SK-N-SH (cell line): Measurements from ENCODE around the gene IL1RAP. TPM values are rescaled to one million over a fixed set of nuclear protein-coding genes. Genes with fewer than 3 reads are reported as not detected.

Experiments used
- CTCF ChIA-PET: fragments of 300-600, 350-600 bp; formaldehyde crosslinking; extraction: SDS; loops from one replicate; lab custom pipeline; 2021; lab: Yijun Ruan, JAX
- POLR2A ChIA-PET: fragments of 350-600 bp; sonication (Branson Sonifier 250); formaldehyde crosslinking; extraction: SDS; loops from one replicate; lab custom pipeline; 2020; ENCODE audit warnings: antibody characterized with exemption, inconsistent platforms; lab: Yijun Ruan, JAX
- DNase-seq: peaks from one replicate; pipeline ENCODE4 v3.0.0; 2012
- H2AFZ ChIP-seq: fragments of 200-600 bp; sonication (generic); 2 replicates; pipeline ENCODE4 v1.8.1; 2016; ENCODE audit warnings: antibody characterized with exemption, mild to moderate bottlenecking, low read depth
- H3F3A ChIP-seq: fragments of 200-600 bp; sonication (generic); replicated peaks from 2 replicates; pipeline ENCODE3; 2016; ENCODE audit warnings: antibody characterized with exemption, mild to moderate bottlenecking; ENCODE audit not compliant: insufficient read depth
- H3K27ac ChIP-seq, 2 experiments: fragments of 200-500 bp in 1 of 2; fragments of 200-600 bp in 1 of 2; sonication (Bioruptor generic) in 1 of 2; sonication (generic), shearing (Covaris generic) in 1 of 2; 2 replicates each; pipeline versions ENCODE4 v1.5.1 to v1.6.1; 2014 to 2016; ENCODE audit warnings: low read depth in 2 of 2, inconsistent platforms in 1 of 2, low read length in 1 of 2, mild to moderate bottlenecking in 1 of 2, mixed read lengths in 1 of 2
- H3K27me3 ChIP-seq: fragments of 200-600 bp; sonication (generic), shearing (Covaris generic); 2 replicates; pipeline ENCODE4 v1.6.1; 2016; ENCODE audit warnings: mixed run types; ENCODE audit not compliant: insufficient read depth
- H3K36me3 ChIP-seq, 2 experiments: fragments of 200-500 bp in 1 of 2; fragments of 200-600 bp in 1 of 2; sonication (Bioruptor generic) in 1 of 2; sonication (generic) in 1 of 2; replicated peaks in 1 of 2; 2 replicates each; pipeline versions ENCODE3 to v1.5.1; 2014 to 2016; ENCODE audit warnings: low read length in 1 of 2, mild to moderate bottlenecking in 1 of 2; ENCODE audit not compliant: insufficient read depth in 2 of 2, control insufficient read depth in 1 of 2
- H3K4me1 ChIP-seq, 2 experiments: fragments of 200-500 bp in 1 of 2; fragments of 200-600 bp in 1 of 2; sonication (Bioruptor generic) in 1 of 2; sonication (generic), shearing (Covaris generic) in 1 of 2; 2 replicates each; pipeline versions ENCODE4 v1.5.1 to v1.6.1; 2014 to 2016; ENCODE audit warnings: low read depth in 1 of 2, low read length in 1 of 2, mixed run types in 1 of 2; ENCODE audit not compliant: insufficient read depth in 2 of 2, control insufficient read depth in 1 of 2
- H3K4me2 ChIP-seq: fragments of 200-600 bp; sonication (generic), shearing (Covaris generic); 2 replicates; pipeline ENCODE4 v1.6.1; 2017; ENCODE audit warnings: mixed run types
- H3K4me3 ChIP-seq, 2 experiments: fragments of 200-500 bp in 1 of 2; fragments of 200-600 bp in 1 of 2; sonication (Bioruptor generic) in 1 of 2; sonication (generic), shearing (Covaris generic) in 1 of 2; 2 replicates each; pipeline versions ENCODE4 v1.5.1 to v1.8.1; 2014 to 2016; ENCODE audit warnings: low read depth in 2 of 2, inconsistent platforms in 1 of 2, low read length in 1 of 2, mild to moderate bottlenecking in 1 of 2, mixed read lengths in 1 of 2, moderate library complexity in 1 of 2
- H3K79me2 ChIP-seq: fragments of 200-600 bp; sonication (generic); 2 replicates; pipeline ENCODE4 v1.8.1; 2017; ENCODE audit warnings: mild to moderate bottlenecking; ENCODE audit not compliant: insufficient read depth
- H3K9ac ChIP-seq: fragments of 200-600 bp; sonication (generic); 2 replicates; pipeline ENCODE4 v1.6.1; 2017; ENCODE audit warnings: mixed run types
- H3K9me2 ChIP-seq: fragments of 200-600 bp; sonication (generic); 2 replicates; pipeline ENCODE4 v1.6.1; 2017; ENCODE audit warnings: mixed run types
- H3K9me3 ChIP-seq: fragments of 200-600 bp; sonication (generic); 2 replicates; pipeline ENCODE4 v1.6.1; 2017; ENCODE audit warnings: mixed run types, mild to moderate bottlenecking, moderate library complexity
- H4K20me1 ChIP-seq: fragments of 200-600 bp; sonication (generic); 2 replicates; pipeline ENCODE4 v1.6.1; 2017; ENCODE audit warnings: mild to moderate bottlenecking, mixed run types; ENCODE audit not compliant: insufficient read depth
- EP300 ChIP-seq, 2 experiments: IDR thresholded peaks; 2 replicates each; pipeline versions ENCODE4 v1.4.0 to v1.6.1; 2012; ENCODE audit warnings: borderline replicate concordance in 1 of 2, low read depth in 1 of 2, low read length in 1 of 2
- EZH2phosphoT487 ChIP-seq: fragments of 200-600 bp; sonication (generic); IDR thresholded peaks from 2 replicates; pipeline ENCODE4 v1.6.1; 2017; ENCODE audit warnings: low read depth, mixed run types, mild to moderate bottlenecking, antibody characterized with exemption, moderate library complexity, borderline replicate concordance
- FOSL2 ChIP-seq: IDR thresholded peaks from 2 replicates; pipeline ENCODE4 v1.4.0; 2012; ENCODE audit warnings: low read depth, mild to moderate bottlenecking, moderate library complexity, borderline replicate concordance
- FOXM1 ChIP-seq: IDR thresholded peaks from 2 replicates; pipeline ENCODE4 v1.4.0; 2012; ENCODE audit warnings: low read depth, mild to moderate bottlenecking
- GABPA ChIP-seq: IDR thresholded peaks from 2 replicates; pipeline ENCODE4 v1.4.0; 2012; ENCODE audit warnings: low read depth, mild to moderate bottlenecking
- GATA2 ChIP-seq: sonication (generic); formaldehyde crosslinking; IDR thresholded peaks from 2 replicates; pipeline ENCODE4 v1.5.0; 2020; ENCODE audit warnings: mild to moderate bottlenecking, missing genetic modification reagents
- MEF2A ChIP-seq: IDR thresholded peaks from 2 replicates; pipeline ENCODE4 v1.4.0; 2012; ENCODE audit warnings: low read depth, borderline replicate concordance
- MXI1 ChIP-seq: IDR thresholded peaks from 2 replicates; pipeline ENCODE4 v1.6.1; 2012; ENCODE audit warnings: mild to moderate bottlenecking, low read depth, low read length, improper control_type of control experiment
- RAD21 ChIP-seq: IDR thresholded peaks from 2 replicates; pipeline ENCODE4 v1.6.1; 2012; ENCODE audit warnings: mild to moderate bottlenecking, low read length
- REST ChIP-seq: IDR thresholded peaks from 2 replicates; pipeline ENCODE4 v1.6.1; 2012; ENCODE audit warnings: mild to moderate bottlenecking, low read depth, low read length, moderate library complexity
- RXRA ChIP-seq: IDR thresholded peaks from 2 replicates; pipeline ENCODE4 v1.4.0; 2012; ENCODE audit warnings: low read depth, mild to moderate bottlenecking, borderline replicate concordance
- SIN3A ChIP-seq: IDR thresholded peaks from 2 replicates; pipeline ENCODE4 v1.6.1; 2012; ENCODE audit warnings: low read depth, mild to moderate bottlenecking, low read length, moderate library complexity, borderline replicate concordance
- WGBS: methylation state at CpG from one replicate; pipeline ENCODE4 v1.1.6; 2017; ENCODE audit warnings: low lambda C conversion rate; 5-methylcytosine and 5-hydroxymethylcytosine counted together
- polyA plus RNA-seq, 3 experiments: library from polyadenylated mRNA; depleted of rRNA; stranded (reverse); fragments of >200 nt; gene quantifications; 2 replicates each; pipeline ENCODE4 v1.2.3, GENCODE V29; 2012
- TF ChIP-seq, protein P1 (sequence below): fragments of 200-600 bp; sonication (generic); IDR thresholded peaks from 2 replicates; pipeline ENCODE4 v1.6.1; 2017; ENCODE audit warnings: antibody characterized with exemption, mild to moderate bottlenecking, moderate library complexity
- TF ChIP-seq, protein P2 (sequence below): IDR thresholded peaks from 2 replicates; pipeline ENCODE4 v1.4.0; 2012; ENCODE audit warnings: low read depth, borderline replicate concordance

Gene IL1RAP
- polyA plus RNA-seq, 1 of the 3 experiments (the other 2 are of a cell fraction) = 7.6 TPM

DNA sequence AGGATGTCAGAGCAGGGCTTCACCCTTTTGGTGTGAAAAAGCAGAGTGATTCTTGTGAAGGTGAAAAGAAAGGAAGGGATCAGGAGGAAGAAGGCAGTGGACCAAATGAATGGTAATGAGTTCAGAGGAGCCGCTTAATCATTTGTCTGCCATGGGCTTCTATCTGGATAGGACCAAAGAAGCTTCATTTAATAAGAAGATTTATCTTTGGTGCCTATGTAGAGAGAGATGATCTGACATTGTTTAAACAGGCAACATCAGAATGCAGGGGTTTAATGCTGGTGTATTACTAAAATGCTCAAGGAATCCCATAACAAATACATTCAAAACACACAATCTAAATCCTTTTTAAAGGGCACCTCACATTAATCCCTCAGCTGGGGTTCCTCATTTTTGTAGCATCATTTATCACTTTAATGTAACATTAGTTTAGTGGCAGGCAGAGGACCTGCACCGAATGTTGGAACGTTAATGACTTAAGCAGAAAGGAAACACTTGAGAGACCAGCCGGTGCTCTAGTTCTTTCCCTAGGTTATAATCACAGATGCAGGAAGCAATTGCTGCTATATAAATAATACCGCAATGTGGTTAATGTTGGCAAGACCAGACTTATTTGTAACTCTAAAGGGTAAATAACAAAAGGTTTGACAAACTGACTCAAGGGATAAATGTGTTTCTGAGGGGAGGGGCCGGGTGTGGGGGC lies 27.9 kb upstream of the IL1RAP start:
- no peaks in the 10 kb centered on the region; a peak in 1 of 4 replicates for H3K4me1 ChIP-seq
- no peaks in the 10 kb centered on the region for H3F3A ChIP-seq
- DNase-seq = no peak
- H3K9me3 ChIP-seq = no peaks in the 10 kb centered on the region
- ChIA-PET POLR2A (no interaction called here), CTCF (no interaction called here)
- H3K36me3 ChIP-seq = no peaks in the 10 kb centered on the region
- H2AFZ ChIP-seq = no peak overlapping the region
- TF ChIP-seq, protein P1, sequence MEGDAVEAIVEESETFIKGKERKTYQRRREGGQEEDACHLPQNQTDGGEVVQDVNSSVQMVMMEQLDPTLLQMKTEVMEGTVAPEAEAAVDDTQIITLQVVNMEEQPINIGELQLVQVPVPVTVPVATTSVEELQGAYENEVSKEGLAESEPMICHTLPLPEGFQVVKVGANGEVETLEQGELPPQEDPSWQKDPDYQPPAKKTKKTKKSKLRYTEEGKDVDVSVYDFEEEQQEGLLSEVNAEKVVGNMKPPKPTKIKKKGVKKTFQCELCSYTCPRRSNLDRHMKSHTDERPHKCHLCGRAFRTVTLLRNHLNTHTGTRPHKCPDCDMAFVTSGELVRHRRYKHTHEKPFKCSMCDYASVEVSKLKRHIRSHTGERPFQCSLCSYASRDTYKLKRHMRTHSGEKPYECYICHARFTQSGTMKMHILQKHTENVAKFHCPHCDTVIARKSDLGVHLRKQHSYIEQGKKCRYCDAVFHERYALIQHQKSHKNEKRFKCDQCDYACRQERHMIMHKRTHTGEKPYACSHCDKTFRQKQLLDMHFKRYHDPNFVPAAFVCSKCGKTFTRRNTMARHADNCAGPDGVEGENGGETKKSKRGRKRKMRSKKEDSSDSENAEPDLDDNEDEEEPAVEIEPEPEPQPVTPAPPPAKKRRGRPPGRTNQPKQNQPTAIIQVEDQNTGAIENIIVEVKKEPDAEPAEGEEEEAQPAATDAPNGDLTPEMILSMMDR = no peak
- no peak for TF ChIP-seq REST
- TF ChIP-seq MEF2A = no peak
- TF ChIP-seq SIN3A = no peak
- no peak for TF ChIP-seq RXRA
- no peak for TF ChIP-seq RAD21
- TF ChIP-seq GABPA = no peak
- TF ChIP-seq EP300 (IDR thresholded peaks at IDR 0.05; ENCODE audit: borderline replicate concordance in 1 of 2, low read depth in 1 of 2, low read length in 1 of 2) = no peak
- no peak for TF ChIP-seq EZH2phosphoT487
- peaks cover 11% of the 10 kb centered on the region; the same call in 1 of the 2 replicates for H3K27me3 ChIP-seq
- no peak overlapping the region for H3K9ac ChIP-seq
- H3K4me2 ChIP-seq = no peak overlapping the region
- H3K79me2 ChIP-seq = no peaks in the 10 kb centered on the region
- H3K27ac ChIP-seq = no peak overlapping the region
- H3K9me2 ChIP-seq = no peaks in the 10 kb centered on the region
- H3K4me3 ChIP-seq = no peak overlapping the region
- H4K20me1 ChIP-seq = no peaks in the 10 kb centered on the region
- 14% methylated on average over 6 of the region's 6 CpGs for WGBS

GRCh38 chr3:190486533-190486864 lies 27.4 kb upstream of the IL1RAP start:
- Histone ChIP-seq H3K4me3 (no peak overlapping the region), H3K9me3 (no peaks in the 10 kb centered on the region), H3K9ac (no peak overlapping the region), H3K27ac (no peak overlapping the region), H3F3A (no peaks in the 10 kb centered on the region), H3K36me3 (no peaks in the 10 kb centered on the region), H3K9me2 (no peaks in the 10 kb centered on the region), H3K4me2 (no peak overlapping the region), H2AFZ (no peak overlapping the region), H4K20me1 (no peaks in the 10 kb centered on the region), H3K4me1 (no peaks in the 10 kb centered on the region; a peak in 1 of 4 replicates), H3K79me2 (no peaks in the 10 kb centered on the region), H3K27me3 (peaks cover 11% of the 10 kb centered on the region; the same call in 1 of the 2 replicates)
- no peak for DNase-seq
- WGBS = 0% methylated on average over 1 of the region's 1 CpG
- TF ChIP-seq GATA2 (CRISPR knock-in tag) = no peak
- TF ChIP-seq FOSL2 = no peak
- TF ChIP-seq FOXM1 = no peak
- TF ChIP-seq MXI1 = no peak
- TF ChIP-seq, protein P2, sequence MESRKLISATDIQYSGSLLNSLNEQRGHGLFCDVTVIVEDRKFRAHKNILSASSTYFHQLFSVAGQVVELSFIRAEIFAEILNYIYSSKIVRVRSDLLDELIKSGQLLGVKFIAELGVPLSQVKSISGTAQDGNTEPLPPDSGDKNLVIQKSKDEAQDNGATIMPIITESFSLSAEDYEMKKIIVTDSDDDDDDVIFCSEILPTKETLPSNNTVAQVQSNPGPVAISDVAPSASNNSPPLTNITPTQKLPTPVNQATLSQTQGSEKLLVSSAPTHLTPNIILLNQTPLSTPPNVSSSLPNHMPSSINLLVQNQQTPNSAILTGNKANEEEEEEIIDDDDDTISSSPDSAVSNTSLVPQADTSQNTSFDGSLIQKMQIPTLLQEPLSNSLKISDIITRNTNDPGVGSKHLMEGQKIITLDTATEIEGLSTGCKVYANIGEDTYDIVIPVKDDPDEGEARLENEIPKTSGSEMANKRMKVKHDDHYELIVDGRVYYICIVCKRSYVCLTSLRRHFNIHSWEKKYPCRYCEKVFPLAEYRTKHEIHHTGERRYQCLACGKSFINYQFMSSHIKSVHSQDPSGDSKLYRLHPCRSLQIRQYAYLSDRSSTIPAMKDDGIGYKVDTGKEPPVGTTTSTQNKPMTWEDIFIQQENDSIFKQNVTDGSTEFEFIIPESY = no peak
- ChIA-PET POLR2A (no interaction called here), CTCF (no interaction called here)
